Liver (tissue), 9 donors: Measurements from ENCODE around the gene IL2RA. TPM values are rescaled to one million over a fixed set of nuclear protein-coding genes. Genes with fewer than 3 reads are reported as not detected.

ENCODE experiments used
- DNase-seq: peaks from one replicate; pipeline ENCODE4 v3.0.0-alpha.2; 2017; ENCODE audit warnings: low spot score
- H3K27ac ChIP-seq, 2 donors: one replicate each; pipeline ENCODE4 v1.7.0; 2013; ENCODE audit warnings: inconsistent platforms in 2 of 2, low read length in 2 of 2, control low read depth in 1 of 2, low read depth in 1 of 2, mild to moderate bottlenecking in 1 of 2
- H3K27me3 ChIP-seq, 4 donors: one replicate each; pipeline versions ENCODE4 v1.6.1 to v1.7.0; 2013; ENCODE audit warnings: low read length in 3 of 4, inconsistent platforms in 1 of 4, mild to moderate bottlenecking in 1 of 4, moderate library complexity in 1 of 4; ENCODE audit not compliant: control insufficient read depth in 4 of 4, insufficient read depth in 4 of 4
- H3K36me3 ChIP-seq, 4 donors: one replicate each; pipeline versions ENCODE4 v1.6.1 to v1.7.0; 2013; ENCODE audit warnings: low read length in 3 of 4, mild to moderate bottlenecking in 3 of 4, low read depth in 1 of 4, moderate library complexity in 1 of 4; ENCODE audit not compliant: control insufficient read depth in 4 of 4, insufficient read depth in 3 of 4
- H3K4me1 ChIP-seq, 4 donors: one replicate each; pipeline versions ENCODE4 v1.6.1 to v1.7.0; 2013; ENCODE audit warnings: low read length in 3 of 4, mild to moderate bottlenecking in 3 of 4, moderate library complexity in 1 of 4; ENCODE audit not compliant: control insufficient read depth in 4 of 4, insufficient read depth in 4 of 4
- H3K4me3 ChIP-seq, 3 donors: one replicate each; pipeline versions ENCODE4 v1.6.1 to v1.7.0; 2013; ENCODE audit warnings: low read length in 3 of 3, control low read depth in 1 of 3, low read depth in 1 of 3, mild to moderate bottlenecking in 1 of 3
- H3K9ac ChIP-seq, 2 donors: one replicate each; pipeline ENCODE4 v1.7.0; 2013; ENCODE audit warnings: low read length in 2 of 2, mild to moderate bottlenecking in 2 of 2, moderate library complexity in 2 of 2, control low read depth in 1 of 2, low read depth in 1 of 2
- H3K9me3 ChIP-seq, 4 donors: one replicate each; pipeline versions ENCODE4 v1.6.1 to v1.7.0; 2013; ENCODE audit warnings: low read length in 3 of 4; ENCODE audit not compliant: control insufficient read depth in 4 of 4
- ATF3 ChIP-seq: IDR thresholded peaks from 2 replicates; pipeline ENCODE4 v1.6.1; 2016; ENCODE audit warnings: antibody characterized with exemption
- FOXA1 ChIP-seq: IDR thresholded peaks from 2 replicates; pipeline ENCODE4 v1.6.1; 2016; ENCODE audit warnings: antibody characterized with exemption
- FOXA2 ChIP-seq: IDR thresholded peaks from 2 replicates; pipeline ENCODE4 v1.6.1; 2016; ENCODE audit warnings: antibody characterized with exemption
- GABPA ChIP-seq, 2 donors: IDR thresholded peaks in 1 of 2; conservative IDR thresholded peaks in 1 of 2; 2 replicates each; pipeline ENCODE4 v1.6.1; 2016; ENCODE audit warnings: antibody characterized with exemption in 2 of 2, mild to moderate bottlenecking in 1 of 2, moderate library complexity in 1 of 2
- HNF4A ChIP-seq, 2 donors: conservative IDR thresholded peaks; 2 replicates each; pipeline ENCODE4 v1.6.1; 2016; ENCODE audit warnings: antibody characterized with exemption in 2 of 2, mild to moderate bottlenecking in 2 of 2
- HNF4G ChIP-seq: IDR thresholded peaks from 2 replicates; pipeline ENCODE4 v1.6.1; 2016; ENCODE audit warnings: antibody characterized with exemption
- JUND ChIP-seq, 2 donors: IDR thresholded peaks; 2 replicates each; pipeline ENCODE4 v1.6.1; 2016; ENCODE audit warnings: antibody characterized with exemption in 2 of 2
- MAX ChIP-seq: IDR thresholded peaks from 2 replicates; pipeline ENCODE4 v1.6.1; 2016; ENCODE audit warnings: antibody characterized with exemption
- NR2F2 ChIP-seq: IDR thresholded peaks from 2 replicates; pipeline ENCODE4 v1.6.1; 2016; ENCODE audit warnings: antibody characterized with exemption
- RAD21 ChIP-seq, 2 donors: IDR thresholded peaks; 2 replicates each; pipeline ENCODE4 v1.6.1; 2016; ENCODE audit warnings: antibody characterized with exemption in 2 of 2, mild to moderate bottlenecking in 2 of 2
- REST ChIP-seq: IDR thresholded peaks from 2 replicates; pipeline ENCODE4 v1.6.1; 2016; ENCODE audit warnings: antibody characterized with exemption, mild to moderate bottlenecking
- RXRA ChIP-seq, 2 donors: IDR thresholded peaks; 2 replicates each; pipeline ENCODE4 v1.6.1; 2017 to 2018; ENCODE audit warnings: antibody characterized with exemption in 2 of 2, mild to moderate bottlenecking in 1 of 2
- SP1 ChIP-seq: IDR thresholded peaks from 2 replicates; pipeline ENCODE4 v1.6.1; 2018; ENCODE audit warnings: antibody characterized with exemption, mild to moderate bottlenecking
- YY1 ChIP-seq: IDR thresholded peaks from 2 replicates; pipeline ENCODE4 v1.6.1; 2016; ENCODE audit warnings: antibody characterized with exemption, mild to moderate bottlenecking
- ZBTB33 ChIP-seq: IDR thresholded peaks from 2 replicates; pipeline ENCODE4 v1.6.1; 2016; ENCODE audit warnings: antibody characterized with exemption
- WGBS: extraction: QIAGEN DNeasy Blood & Tissue Kit; methylation state at CpG from one replicate; pipeline ENCODE4 v1.1.7; 2013; 5-methylcytosine and 5-hydroxymethylcytosine counted together
- polyA plus RNA-seq, 2 donors: library from polyadenylated mRNA; stranded (reverse) in 1 of 2; unstranded in 1 of 2; fragments of 200-250 nt in 1 of 2; fragments of >200 nt in 1 of 2; fragmentation: Nextera tagmentation in 1 of 2; extraction: Ambion mirVana in 1 of 2; gene quantifications; one replicate each; pipeline versions ENCODE4 v1.2.1 to v1.2.3, GENCODE V29; 2013 to 2015
- total RNA-seq, 2 donors: library from RNA; depleted of rRNA; stranded (reverse); fragments of >200 nt; gene quantifications; one replicate each; pipeline ENCODE4 v1.2.3, GENCODE V29; 2014
- donor health status: healthy.
- donor health status: healthy.
- donor health status: healthy.
- donor health status: healthy.
- donor health status: healthy.

IL2RA gene
- total and polyA plus RNA-seq, 4 donors, result 0.46 to 1.6 TPM; not detected in 2

- TF ChIP-seq REST, result no peak
- no peak for TF ChIP-seq HNF4A (conservative IDR thresholded peaks at IDR 0.05)
- no peak for TF ChIP-seq HNF4G
- TF ChIP-seq SP1, result no peak
- TF ChIP-seq NR2F2, result no peak
- no peak for TF ChIP-seq ZBTB33
- TF ChIP-seq RAD21 (IDR thresholded peaks at IDR 0.05), result no peak
Observed at GRCh38 chr10:6034371-6034770, 27.8 kb downstream of the IL2RA start (continued).

- no peak for DNase-seq
- Histone ChIP-seq H3K4me3 (no peak overlapping the region), H3K27me3 (no peaks in the 10 kb centered on the region), H3K9me3 (peaks cover 0 to 6% (median under 1%) of the 10 kb centered on the region in 4 donors), H3K9ac (no peak overlapping the region), H3K27ac (no peak overlapping the region), H3K4me1 (peaks cover 0 to 1% (median 0%) of the 10 kb centered on the region in 4 donors), H3K36me3 (no peaks in the 10 kb centered on the region)
- 52% methylated on average over 3 of the region's 3 CpGs for WGBS
- no peak for TF ChIP-seq GABPA (IDR thresholded peaks at IDR 0.05 in 1 of 2, conservative IDR thresholded peaks at IDR 0.05 in 1 of 2)
- peak in 1 of 2 donors; percentile 40 for TF ChIP-seq RXRA (IDR thresholded peaks at IDR 0.05)
Observed at GRCh38 chr10:6033954-6034353, 28.2 kb downstream of the IL2RA start.

- Histone ChIP-seq H3K4me3 (no peak overlapping the region), H3K9me3 (peaks cover 0 to 6% (median under 1%) of the 10 kb centered on the region in 4 donors), H3K27ac (no peak overlapping the region), H3K27me3 (no peaks in the 10 kb centered on the region), H3K9ac (no peak overlapping the region), H3K36me3 (no peaks in the 10 kb centered on the region), H3K4me1 (peaks cover 0 to 1% (median 0%) of the 10 kb centered on the region in 4 donors)
- TF ChIP-seq RAD21 (IDR thresholded peaks at IDR 0.05) (no peak), GABPA (IDR thresholded peaks at IDR 0.05 in 1 of 2, conservative IDR thresholded peaks at IDR 0.05 in 1 of 2) (no peak), MAX (no peak), YY1 (no peak), ZBTB33 (no peak), FOXA2 (no peak), ATF3 (no peak), FOXA1 (no peak), REST (no peak), SP1 (no peak), HNF4G (no peak), JUND (IDR thresholded peaks at IDR 0.05) (no peak)
- no peak for DNase-seq
Observed at GRCh38 chr10:6030940-6031339, 31.2 kb downstream of the IL2RA start.
